ENCODE results near the gene RCVRN.

The RCVRN gene

DNA sequence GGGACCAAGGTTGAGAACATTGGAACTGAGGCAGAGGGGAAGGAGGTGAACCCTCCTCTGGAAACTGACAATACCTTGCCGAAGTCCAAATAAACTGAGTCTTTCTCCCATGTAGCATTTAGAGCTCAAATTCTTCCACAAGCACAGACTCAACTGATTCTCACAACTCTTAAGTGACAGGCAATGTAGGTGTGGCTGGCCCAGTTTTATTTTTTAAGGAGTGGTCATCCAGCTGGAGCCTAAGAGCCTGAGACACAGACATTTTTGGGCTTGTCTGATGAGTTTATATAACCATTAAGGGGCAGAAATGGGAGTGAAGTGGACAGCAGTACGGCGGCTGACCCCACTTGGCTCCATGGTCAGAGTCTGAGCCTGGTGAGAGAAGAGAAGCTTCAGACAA lies 10.8 kb downstream of the RCVRN start:
- DNase-seq = no peak

DNA sequence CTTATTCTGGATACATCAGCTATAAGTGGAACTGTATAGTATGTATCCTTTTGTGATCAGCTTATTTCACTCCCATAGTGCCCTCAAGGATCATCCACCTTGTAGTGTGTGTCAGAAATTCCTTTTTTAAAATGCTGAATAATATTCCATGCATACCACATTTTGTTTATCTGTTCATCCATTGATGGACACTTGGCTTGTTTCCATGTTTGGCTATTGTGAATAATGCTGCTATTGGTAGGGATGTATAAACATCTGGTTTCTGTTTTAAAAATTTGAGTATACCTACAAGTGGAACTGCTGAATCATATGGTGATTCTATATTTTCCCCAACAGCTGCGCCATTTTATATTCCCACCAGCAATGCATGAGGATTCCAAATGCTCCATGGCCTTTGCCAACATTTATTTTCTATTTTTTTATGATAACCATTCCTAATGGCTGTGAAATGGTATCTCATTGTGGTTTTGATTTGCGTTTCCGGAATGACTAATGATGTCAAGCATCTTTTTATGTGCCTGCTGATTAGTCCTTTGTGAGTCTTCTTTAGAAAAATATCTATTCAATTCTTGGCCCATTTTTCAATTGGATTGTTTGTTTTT lies 11.6 kb downstream of the RCVRN start:
- no peak for DNase-seq

DNA sequence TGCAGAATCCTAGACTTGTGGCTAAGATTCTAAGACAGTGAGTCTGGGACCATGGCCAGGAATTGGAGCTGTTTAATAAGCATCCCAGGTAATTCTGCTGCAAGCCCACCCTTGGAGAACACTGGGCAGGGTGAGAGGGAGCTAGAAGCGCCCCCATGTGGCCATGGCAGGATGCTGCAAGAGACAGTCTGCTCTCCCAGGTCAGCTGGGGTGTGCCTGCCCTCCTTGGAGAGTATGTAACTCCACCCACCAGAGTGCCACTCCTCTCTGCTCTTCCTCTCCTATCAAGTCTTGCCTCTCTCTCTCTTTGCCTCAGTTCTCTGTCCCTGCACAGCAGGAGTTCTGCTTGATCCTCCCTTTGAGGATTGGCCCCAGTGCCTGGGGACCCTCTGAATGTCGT lies 14.9 kb downstream of the RCVRN start:
- DNase-seq = no peak

DNA sequence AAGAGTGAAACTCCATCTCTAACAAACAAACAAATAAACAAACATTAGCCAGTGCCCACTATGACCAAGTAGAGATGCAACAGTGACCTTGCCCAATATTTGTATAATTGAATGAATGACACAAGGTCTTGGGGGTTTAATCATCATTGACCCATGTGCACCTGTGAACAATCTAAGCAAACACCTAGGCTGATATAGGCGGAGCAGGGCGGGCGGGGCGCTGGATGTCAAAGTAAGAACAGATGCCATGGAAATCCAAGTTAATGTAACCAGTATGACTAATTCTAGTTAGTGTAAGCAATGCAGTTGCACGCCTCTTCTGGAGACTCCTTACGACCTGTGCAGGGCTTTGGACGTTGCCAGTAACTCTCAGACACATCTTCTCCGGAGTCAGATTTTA lies 17.6 kb downstream of the RCVRN start:
- DNase-seq = no peak

DNA sequence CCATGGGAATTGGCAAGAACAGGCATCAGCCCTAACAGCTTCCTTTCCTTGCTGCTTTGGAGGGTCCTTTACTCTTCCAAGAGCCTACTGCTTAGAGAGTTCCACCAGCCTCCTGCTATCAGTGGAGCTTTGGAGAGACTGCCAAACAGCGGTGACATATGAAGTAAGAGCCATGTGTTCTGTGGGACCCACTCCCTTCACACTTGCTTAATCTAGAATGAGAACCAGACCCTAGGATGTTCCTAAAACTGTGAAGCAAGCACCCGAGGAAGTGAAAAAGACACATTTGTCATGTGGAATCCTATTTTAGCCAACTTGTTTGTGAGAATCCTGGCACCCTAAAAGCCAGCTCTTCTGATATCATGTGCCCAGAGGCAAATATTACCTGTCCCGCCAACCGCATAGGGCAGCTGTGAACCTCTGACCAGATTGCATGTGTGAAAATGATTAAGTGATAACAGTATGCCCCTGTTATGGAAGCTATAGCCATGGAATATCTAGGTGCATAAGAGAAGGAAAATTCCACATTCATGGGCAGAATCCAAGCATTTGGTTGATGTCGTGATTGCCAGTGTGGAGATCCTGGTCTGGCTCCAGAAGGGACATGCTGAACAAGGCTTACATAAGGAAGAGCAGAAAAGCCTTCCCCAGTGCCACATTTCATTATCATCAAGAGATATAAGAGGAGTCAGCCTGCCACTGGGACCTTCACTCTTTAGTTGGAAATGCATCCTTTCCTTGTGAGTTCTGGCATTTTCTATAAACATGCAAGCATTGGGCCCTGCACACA lies 18.7 kb downstream of the RCVRN start:
- no peak for DNase-seq

DNA sequence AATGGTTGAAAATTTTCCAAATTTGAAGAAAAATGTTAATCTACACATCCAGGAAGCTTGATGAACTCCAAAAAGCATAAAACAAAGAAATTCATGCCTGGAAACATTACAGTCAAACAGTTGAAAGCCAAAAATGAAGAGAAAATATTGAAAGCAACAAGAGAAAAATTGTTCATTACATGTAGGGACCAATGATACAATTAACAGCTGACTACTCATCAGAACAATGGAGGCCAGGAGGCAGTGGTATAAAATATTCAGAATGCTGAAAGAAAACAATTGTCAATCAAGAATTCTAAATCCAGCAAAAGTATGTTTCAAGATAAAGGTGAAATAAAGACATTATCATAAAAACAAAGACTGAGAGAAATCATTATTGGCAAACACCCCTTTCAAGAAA lies 21.6 kb downstream of the RCVRN start:
- DNase-seq = no peak

DNA sequence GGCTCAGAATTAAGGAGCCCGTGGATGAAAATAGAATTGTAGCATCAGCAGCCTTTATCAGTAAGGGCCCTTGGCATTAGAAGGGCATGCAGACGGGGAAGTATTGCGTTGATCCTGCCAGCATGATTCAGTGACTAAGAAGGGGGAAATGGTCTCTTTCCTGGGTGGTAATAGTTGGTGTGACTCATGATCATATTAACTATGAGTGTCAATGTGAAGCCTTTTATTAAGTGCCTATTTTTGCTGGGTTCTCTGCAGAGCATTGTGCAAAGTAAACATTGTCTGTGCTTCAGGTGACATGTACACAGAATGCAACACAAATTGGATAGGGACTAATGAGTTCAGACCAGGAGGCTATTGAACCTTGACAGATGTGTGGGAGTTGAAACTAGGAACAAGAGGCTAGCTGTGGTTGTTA lies 24.5 kb downstream of the RCVRN start:
- DNase-seq = no peak

DNA sequence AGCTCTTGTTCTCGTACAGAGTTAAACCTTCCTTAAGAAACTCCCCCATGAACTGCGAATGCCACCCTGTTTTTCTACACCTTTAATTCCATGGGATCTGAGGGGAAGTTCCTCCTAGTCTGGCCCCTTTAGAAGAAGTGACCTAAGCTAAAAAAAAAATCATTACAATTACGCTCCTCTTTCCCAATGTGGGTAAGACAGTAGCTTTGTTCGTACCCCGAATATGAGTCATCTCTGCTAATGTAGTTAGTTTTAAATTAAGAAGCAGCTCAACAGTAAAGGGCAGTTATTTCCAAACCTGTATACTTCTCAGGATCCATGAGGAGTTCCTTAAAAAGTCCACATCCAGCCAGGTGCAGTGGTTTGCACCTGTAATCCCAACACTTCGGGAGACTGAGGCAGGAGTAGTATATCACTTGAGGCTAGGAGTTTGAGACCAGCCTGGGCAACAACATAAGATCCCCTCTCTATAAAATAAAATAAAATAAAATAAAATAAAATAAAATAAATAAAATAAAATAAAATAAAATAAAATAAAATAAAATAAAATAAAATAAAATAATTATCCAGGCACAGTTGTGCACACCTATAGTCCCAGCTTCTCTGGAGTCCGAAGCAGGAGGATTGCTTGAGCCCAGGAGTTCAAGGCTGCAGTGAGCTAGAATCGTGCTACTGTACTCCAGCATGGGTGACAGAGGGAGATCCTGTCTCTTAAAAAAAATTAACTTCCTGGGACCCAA lies 26.1 kb downstream of the RCVRN start:
- no peak for DNase-seq

DNA sequence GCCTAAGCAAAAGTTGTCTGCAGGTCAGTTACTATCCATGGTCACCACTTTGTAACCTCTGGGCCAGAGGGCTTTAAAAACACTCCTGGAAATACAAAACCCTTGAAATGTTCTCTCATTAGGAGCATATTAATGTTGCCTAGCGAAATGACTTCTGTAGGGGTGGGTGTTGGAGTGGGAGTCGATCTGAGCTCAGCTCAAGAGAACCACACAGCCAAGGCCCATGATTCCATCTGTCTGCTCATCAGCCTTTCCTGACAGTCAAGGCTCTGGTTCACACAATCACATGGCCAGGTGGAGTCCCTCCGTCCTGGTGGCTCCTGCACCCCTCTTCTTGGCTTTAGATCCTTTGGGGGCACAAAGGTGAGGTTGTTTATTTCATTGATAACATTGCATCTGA lies 26.7 kb downstream of the RCVRN start:
- DNase-seq = no peak

DNA sequence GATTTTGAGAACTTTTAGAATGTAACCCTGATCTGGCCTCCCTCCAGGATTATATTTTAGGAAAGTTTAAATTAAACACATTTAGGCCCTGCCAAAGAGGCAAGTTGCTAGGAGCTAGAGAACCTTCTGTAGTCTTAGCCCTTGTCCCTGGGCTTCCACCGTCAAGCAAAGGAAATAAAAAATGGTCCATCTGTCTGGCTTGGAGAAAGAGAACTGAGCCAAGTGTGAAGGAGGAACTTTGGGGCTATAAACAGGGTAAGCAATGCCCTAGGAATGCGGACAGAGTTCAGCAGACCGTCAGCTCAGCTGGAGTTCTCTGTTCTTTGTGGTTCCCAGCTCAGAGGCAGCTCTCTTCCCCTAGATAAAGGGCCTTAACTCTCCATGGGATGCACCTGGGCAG lies 29.6 kb downstream of the RCVRN start:
- no peak for DNase-seq

DNA sequence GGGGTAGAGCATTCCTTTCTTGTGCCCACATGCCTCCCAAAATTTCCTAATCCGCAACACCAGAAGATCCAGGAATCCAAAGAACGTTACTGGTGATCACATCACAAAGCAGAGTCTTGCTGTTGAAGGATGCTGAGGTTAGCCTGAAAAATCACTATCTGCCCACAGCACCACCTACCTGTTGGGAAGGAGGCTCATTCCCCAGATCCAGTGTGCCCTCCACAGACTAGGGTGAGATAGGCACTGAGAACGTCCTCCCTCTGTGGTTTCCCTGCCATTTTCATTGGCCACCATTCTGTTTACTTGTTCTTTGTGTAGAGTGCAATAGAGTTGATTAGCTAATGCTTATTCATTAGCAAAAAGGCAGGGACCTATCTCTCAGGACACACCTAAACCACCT lies 30.3 kb downstream of the RCVRN start:
- no peak for DNase-seq

DNA sequence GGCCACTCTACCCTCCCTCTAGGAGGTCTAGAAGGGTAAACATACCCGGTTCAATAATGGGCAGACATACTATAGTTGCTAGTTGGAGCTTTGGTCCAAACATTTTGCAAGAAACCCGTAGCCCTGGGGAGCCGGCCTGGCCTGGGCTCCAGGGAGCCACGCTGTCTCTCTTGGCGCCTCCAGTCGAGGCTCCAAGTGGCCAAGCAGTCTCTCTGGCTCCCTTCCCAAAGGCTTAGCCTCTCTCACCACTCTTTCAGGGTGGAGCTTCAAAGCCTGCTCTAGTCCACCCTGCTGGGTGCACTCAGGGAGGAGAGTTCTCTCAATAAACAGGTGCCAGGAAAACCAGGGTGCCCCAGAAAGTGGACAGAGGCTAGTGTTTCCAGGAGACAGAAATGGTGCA lies 32.2 kb downstream of the RCVRN start:
- DNase-seq = no peak

DNA sequence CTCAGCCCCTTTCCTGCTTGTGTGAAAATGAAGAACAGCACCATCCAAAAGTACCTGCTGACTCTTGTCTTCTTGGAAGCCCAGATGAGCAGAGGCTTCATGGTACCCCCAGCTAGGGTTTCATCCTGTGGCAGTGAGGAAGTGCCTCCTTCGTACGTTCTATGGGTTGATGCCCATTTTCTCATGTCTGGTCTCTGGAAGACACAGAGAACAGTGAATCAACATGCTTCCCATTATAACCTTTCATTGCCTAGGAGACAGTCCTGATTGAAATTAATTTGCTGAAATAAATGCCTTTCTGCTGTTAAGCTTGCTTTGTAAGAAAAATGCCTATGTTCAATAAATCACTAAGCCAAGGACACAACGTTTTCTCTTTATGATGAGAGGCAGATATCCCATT lies 36.5 kb downstream of the RCVRN start:
- DNase-seq = no peak

DNA sequence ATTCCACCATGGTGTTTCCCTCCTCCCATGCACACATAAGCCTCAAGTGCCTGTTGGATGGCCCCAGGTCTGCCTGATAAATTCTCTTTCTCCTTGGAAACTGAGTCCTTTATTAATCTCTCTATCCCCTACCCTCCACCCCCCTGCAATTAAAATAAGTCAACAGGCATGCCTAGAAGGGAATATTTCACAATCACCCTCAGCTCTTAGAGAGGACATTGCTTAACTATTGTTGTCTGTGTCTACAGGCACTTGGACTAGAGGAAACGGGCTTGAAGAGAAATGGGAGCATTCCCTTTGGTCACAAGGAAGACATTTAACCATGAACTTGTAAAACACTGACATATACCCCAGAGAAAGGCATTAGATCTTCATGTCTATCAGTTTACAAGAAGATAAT lies 39.5 kb downstream of the RCVRN start:
- DNase-seq = no peak

DNA sequence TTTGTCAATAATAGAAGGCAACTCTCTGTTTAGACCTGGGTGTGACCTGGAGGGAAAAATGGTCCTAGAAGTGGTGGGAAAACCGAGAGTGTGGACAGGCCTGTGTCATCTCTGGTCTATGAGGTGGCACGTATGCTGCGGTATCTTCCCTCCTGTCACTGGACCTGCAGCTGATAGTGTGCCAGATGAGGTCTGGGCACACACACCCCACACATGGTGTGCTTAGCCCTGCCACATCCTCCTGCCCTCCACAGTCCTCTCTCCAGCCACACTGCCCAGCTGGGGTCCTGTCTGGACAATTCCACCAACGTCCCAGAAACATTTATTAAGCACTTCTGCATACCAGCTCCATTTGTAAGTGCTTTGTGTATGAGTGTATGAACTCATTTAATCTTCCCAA lies 42.1 kb downstream of the RCVRN start:
- DNase-seq = no peak

DNA sequence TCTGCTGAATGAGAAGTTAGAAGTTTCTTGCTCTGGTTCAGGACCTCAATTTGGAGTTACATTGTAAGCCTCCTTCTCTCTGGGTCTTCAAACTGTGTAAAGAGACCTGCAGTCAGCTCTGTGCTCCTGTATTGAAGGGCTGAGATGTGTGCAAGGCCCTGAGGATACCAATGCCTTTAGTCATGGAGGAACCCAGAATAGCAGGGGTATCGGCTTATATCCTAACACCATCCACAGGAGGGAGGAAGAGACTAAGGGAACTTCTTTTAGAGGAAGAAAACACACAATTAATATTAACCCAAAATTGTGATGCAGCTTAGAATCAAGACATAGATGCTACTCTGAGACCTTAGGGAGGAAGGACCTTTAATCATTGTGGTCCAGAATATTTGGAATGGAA lies 42.9 kb downstream of the RCVRN start:
- no peak for DNase-seq

DNA sequence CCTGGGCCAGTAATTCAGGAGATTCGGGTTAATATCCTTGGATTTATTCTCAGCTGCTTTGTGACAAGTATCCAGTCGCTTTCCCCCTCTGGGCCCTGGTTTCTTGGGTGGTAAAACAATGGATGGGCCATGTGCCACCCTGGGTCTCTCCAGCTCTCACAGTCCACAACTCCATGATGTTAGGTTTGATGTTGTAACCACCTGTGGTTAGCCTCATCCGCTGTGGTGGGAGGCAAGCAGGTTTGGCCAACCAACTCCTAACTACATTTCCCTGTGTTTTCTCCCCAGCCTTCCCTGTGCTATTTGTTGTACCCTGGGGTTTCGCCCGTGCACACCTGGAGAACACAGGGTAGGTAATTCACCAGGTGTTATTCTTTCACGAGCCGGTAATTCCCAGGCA lies 44.2 kb downstream of the RCVRN start:
- no peak for DNase-seq

DNA sequence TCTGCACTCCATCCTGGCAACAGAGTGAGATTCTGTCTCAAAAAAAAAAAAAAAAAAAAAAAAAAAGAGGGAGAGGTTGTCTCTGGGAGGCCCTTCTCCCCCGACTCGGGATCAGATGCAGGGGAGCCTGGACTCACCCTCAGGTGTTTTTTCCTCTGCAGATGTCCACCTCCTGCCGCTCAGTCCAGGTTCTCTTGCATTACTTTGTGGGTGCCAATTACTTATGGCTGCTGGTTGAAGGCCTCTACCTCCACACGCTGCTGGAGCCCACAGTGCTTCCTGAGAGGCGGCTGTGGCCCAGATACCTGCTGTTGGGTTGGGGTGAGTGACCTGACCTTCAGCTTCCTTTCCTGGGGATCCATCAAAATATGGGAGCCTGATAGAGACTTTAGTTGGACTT lies 45.3 kb downstream of the RCVRN start:
- no peak for DNase-seq

DNA sequence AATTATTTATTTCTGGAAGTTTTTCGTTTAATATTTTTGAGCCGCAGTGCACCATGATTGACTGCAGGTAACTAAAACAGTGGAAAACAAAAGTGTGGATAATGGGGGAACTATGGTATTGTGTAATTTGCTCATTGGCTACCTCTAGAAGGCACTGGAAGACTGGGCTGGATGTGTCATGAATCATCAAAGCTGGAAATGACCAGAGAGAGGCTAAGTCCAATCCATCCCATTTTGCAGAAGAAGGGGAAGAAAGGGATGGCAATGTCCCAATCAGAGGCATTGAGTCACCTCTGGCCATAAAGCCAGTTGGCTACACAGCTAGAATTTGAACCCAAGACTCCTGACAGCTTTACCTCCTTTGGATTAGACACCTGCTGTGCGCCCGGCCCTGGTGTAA lies 50.0 kb downstream of the RCVRN start:
- DNase-seq = no peak

DNA sequence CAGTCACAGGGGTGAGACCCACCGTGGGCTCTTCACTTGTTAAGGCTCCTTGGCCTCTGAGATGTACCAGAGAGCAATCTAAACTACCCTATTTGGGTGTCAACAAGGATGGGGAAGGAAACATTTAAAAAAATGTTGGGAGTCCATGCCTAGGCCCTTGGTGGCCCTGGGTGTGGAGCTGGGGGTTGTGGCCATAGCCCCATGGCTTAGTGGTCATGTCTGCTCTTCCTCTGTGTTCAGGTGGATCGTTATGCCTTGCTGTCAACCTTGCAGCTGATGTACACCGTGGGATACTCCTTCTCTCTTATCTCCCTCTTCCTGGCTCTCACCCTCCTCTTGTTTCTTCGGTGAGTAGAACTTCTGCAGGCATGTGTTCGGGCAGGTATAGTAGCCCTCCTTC lies 50.8 kb downstream of the RCVRN start:
- no peak for DNase-seq

DNA sequence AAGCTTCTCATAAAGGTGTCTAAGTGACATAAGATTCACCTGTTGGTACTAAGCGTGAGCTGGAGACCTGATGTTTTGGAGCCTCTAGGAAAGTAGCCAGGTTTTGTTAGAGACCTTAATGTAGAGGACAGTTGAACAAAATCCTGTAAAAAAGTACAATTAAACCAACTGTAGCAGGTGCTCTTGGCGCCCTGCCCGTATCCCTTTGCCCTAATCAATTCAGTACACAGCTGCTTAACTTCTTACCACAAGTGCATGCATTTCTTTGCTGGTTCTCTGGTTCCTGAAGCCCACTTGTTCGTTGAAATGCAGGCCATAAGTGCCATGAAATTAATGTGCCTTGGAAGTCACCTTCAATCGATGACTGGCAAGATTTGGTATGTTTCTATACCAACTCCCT lies 54.9 kb downstream of the RCVRN start:
- no peak for DNase-seq

Data from NCI-H774 (cell line).